IMR-90 (cell line): ENCODE results near the gene DUSP2. TPM values are rescaled to one million over a fixed set of nuclear protein-coding genes. Genes with fewer than 3 reads are reported as not detected.

Source experiments
- ATAC-seq: fragments of 200-7000 bp; cut with Tn5 transposase; 2 replicates; pipeline ENCODE4 v1.9.1; 2020; ENCODE audit warnings: low read depth, mild to moderate bottlenecking, moderate library complexity
- BruUV-seq: library from RNA; stranded (reverse); fragments of 400-500 nt; replicated peaks from 2 replicates; lab custom pipeline; 2021; lab: Mats Ljungman, UMichigan
- CTCF ChIA-PET: fragments of 300-600 bp; formaldehyde crosslinking; extraction: SDS; loops from one replicate; lab custom pipeline; 2021; ENCODE audit warnings: antibody characterized with exemption; lab: Yijun Ruan, JAX
- POLR2A ChIA-PET: fragments of 300-600 bp; sonication (Branson Sonifier 250); formaldehyde crosslinking; loops from one replicate; lab custom pipeline; 2022; ENCODE audit warnings: antibody characterized with exemption; ENCODE audit not compliant: unreplicated experiment; lab: Charles Lee
- DNase-seq: peaks from one replicate; pipeline ENCODE4 v3.0.0; 2013
- H2AFZ ChIP-seq: replicated peaks from 2 replicates; pipeline ENCODE3; 2013; ENCODE audit warnings: low read length, mild to moderate bottlenecking; ENCODE audit not compliant: poor library complexity
- H2AK5ac ChIP-seq: 2 replicates; pipeline ENCODE4 v1.6.1; 2013; ENCODE audit warnings: low read depth, low read length, inconsistent platforms
- H2AK9ac ChIP-seq: replicated peaks from 2 replicates; pipeline ENCODE3; 2013; ENCODE audit warnings: mild to moderate bottlenecking, low read depth, low read length, moderate library complexity; ENCODE audit not compliant: poor library complexity
- H2BK120ac ChIP-seq: 2 replicates; pipeline ENCODE4 v1.6.1; 2013; ENCODE audit warnings: low read depth, low read length, inconsistent platforms
- H2BK15ac ChIP-seq: 3 replicates; pipeline ENCODE4 v1.6.1; 2013; ENCODE audit warnings: low read depth, low read length, inconsistent platforms
- H2BK20ac ChIP-seq: 2 replicates; pipeline ENCODE4 v1.6.1; 2013; ENCODE audit warnings: low read depth, mild to moderate bottlenecking, inconsistent platforms, low read length, moderate library complexity
- H2BK5ac ChIP-seq: 2 replicates; pipeline ENCODE4 v1.6.1; 2013; ENCODE audit warnings: mild to moderate bottlenecking, low read depth, low read length, inconsistent platforms; ENCODE audit not compliant: poor library complexity, severe bottlenecking
- H3K14ac ChIP-seq: replicated peaks from 2 replicates; pipeline ENCODE4 v1.6.1; 2013; ENCODE audit warnings: low read depth, low read length, inconsistent platforms
- H3K18ac ChIP-seq: 2 replicates; pipeline ENCODE4 v1.6.1; 2013; ENCODE audit warnings: low read depth, low read length, control low read depth
- H3K23ac ChIP-seq: 2 replicates; pipeline ENCODE4 v1.6.1; 2013; ENCODE audit warnings: low read depth, low read length, inconsistent platforms
- H3K27ac ChIP-seq: 2 replicates; pipeline ENCODE4 v1.5.1; 2013; ENCODE audit warnings: mild to moderate bottlenecking, control low read depth, low read length; ENCODE audit not compliant: insufficient read depth
- H3K27me3 ChIP-seq: 2 replicates; pipeline ENCODE4 v1.6.1; 2013; ENCODE audit warnings: low read length; ENCODE audit not compliant: control insufficient read depth, insufficient read depth
- H3K36me3 ChIP-seq: 2 replicates; pipeline ENCODE4 v1.6.1; 2013; ENCODE audit warnings: low read length, mixed read lengths; ENCODE audit not compliant: control insufficient read depth, insufficient read depth
- H3K4ac ChIP-seq: 2 replicates; pipeline ENCODE4 v1.6.1; 2013; ENCODE audit warnings: low read depth, low read length, inconsistent platforms
- H3K4me1 ChIP-seq: 2 replicates; pipeline ENCODE4 v1.6.1; 2013; ENCODE audit warnings: low read length, mixed read lengths; ENCODE audit not compliant: control insufficient read depth, insufficient read depth
- H3K4me2 ChIP-seq: 2 replicates; pipeline ENCODE4 v1.6.1; 2013; ENCODE audit warnings: low read depth, mild to moderate bottlenecking, control low read depth, low read length, moderate library complexity
- H3K4me3 ChIP-seq: 2 replicates; pipeline ENCODE4 v1.5.1; 2013; ENCODE audit warnings: low read depth, mild to moderate bottlenecking, control low read depth, low read length, moderate library complexity; ENCODE audit not compliant: insufficient read depth
- H3K56ac ChIP-seq: 2 replicates; pipeline ENCODE4 v1.6.1; 2013; ENCODE audit warnings: low read length, inconsistent platforms; ENCODE audit not compliant: insufficient read depth; ENCODE audit errors: extremely low read depth
- H3K79me1 ChIP-seq, 2 experiments: 2 replicates each; pipeline ENCODE4 v1.6.1; 2013; ENCODE audit warnings: low read length in 2 of 2, inconsistent platforms in 1 of 2, low read depth in 1 of 2
- H3K9ac ChIP-seq: 2 replicates; pipeline ENCODE4 v1.6.1; 2013; ENCODE audit warnings: low read depth, low read length, control low read depth
- H3K9me1 ChIP-seq: 2 replicates; pipeline ENCODE4 v1.6.1; 2013; ENCODE audit warnings: low read length, inconsistent platforms; ENCODE audit not compliant: insufficient read depth
- H3K9me3 ChIP-seq: 2 replicates; pipeline ENCODE4 v1.6.1; 2013; ENCODE audit warnings: low read length; ENCODE audit not compliant: control insufficient read depth, insufficient read depth
- H4K20me1 ChIP-seq: 2 replicates; pipeline ENCODE4 v1.6.1; 2013; ENCODE audit warnings: low read length, inconsistent platforms; ENCODE audit not compliant: insufficient read depth
- H4K5ac ChIP-seq: 2 replicates; pipeline ENCODE4 v1.6.1; 2013; ENCODE audit warnings: mild to moderate bottlenecking, low read depth, low read length, control low read depth
- H4K8ac ChIP-seq, 2 experiments: 2 replicates each; pipeline ENCODE4 v1.6.1; 2013; ENCODE audit warnings: low read depth in 2 of 2, low read length in 2 of 2, control low read depth in 1 of 2, inconsistent platforms in 1 of 2
- H4K91ac ChIP-seq: 2 replicates; pipeline ENCODE4 v1.6.1; 2013; ENCODE audit warnings: low read depth, low read length, inconsistent platforms; ENCODE audit not compliant: insufficient read depth
- ELK1 ChIP-seq: fragments of 150-350 bp; IDR thresholded peaks from 2 replicates; pipeline ENCODE4 v1.6.1; 2016; ENCODE audit warnings: low read depth, mild to moderate bottlenecking, low read length, moderate library complexity, borderline replicate concordance
- MAFK ChIP-seq: IDR thresholded peaks from 2 replicates; pipeline ENCODE4 v1.6.1; 2012; ENCODE audit warnings: low read depth, low read length, improper control_type of control experiment
- WGBS, 2 experiments: methylation state at CpG; one replicate each; pipeline versions ENCODE4 v1.1.5 to v1.1.7; 2013; ENCODE audit warnings: missing lambda C conversion rate in 2 of 2; ENCODE audit not compliant: insufficient read length in 1 of 2; ENCODE audit errors: extremely low coverage in 2 of 2; 5-methylcytosine and 5-hydroxymethylcytosine counted together
- dilution Hi-C: fragments of 300-500 bp; cut with HindIII; formaldehyde crosslinking; loops from one replicate; pipeline ENCODE4 v1.14.3; 2018; ENCODE audit warnings: low sequenced_read_pairs; ENCODE audit not compliant: unreplicated experiment
- in situ Hi-C: fragments of 300-500 bp; cut with MboI; formaldehyde crosslinking; loops from 3 replicates; pipeline ENCODE4 v1.14.3; 2019; ENCODE audit warnings: low sequenced_read_pairs, inconsistent platforms, mixed read lengths
- intact Hi-C: fragments of 100-400 bp; cut with micrococcal nuclease; formaldehyde crosslinking; loops from 2 replicates; pipeline ENCODE4 v1.10.0; 2022
- polyA plus RNA-seq, 3 experiments: library from polyadenylated mRNA; depleted of rRNA; stranded (reverse); fragments of >200 nt; gene quantifications; 2 replicates each; pipeline ENCODE4 v1.2.3, GENCODE V29; 2012; ENCODE audit warnings: low replicate concordance in 1 of 3
- total RNA-seq: library from RNA; depleted of rRNA; stranded (reverse); fragments of >200 nt; gene quantifications from 2 replicates; pipeline ENCODE4 v1.2.3, GENCODE V29; 2012

Gene DUSP2
- total and polyA plus RNA-seq, 2 of the 4 experiments (the other 2 are of a cell fraction), result 1.8 to 3.8 TPM

GRCh38 chr2:96156011-96156820, 11.0 kb upstream of the DUSP2 start (continued):
- TF ChIP-seq ELK1, result no peak

- H2BK15ac ChIP-seq, result no peak overlapping the region
- CTCF ChIA-PET, result no interaction called here
- no peak overlapping the region for H3K4ac ChIP-seq
Observed at GRCh38 chr2:96154506-96155380, 9.5 kb upstream of the DUSP2 start.

More at GRCh38 chr2:96154506-96155380, 9.5 kb upstream of the DUSP2 start:
- no peaks in the 10 kb centered on the region for H3K4me1 ChIP-seq
- ATAC-seq (no peak), DNase-seq (no peak)
- no peak overlapping the region for H3K14ac ChIP-seq
- H3K27me3 ChIP-seq, result peaks cover 12% of the 10 kb centered on the region; the same call in 1 of the 2 replicates
- POLR2A ChIA-PET, result no interaction called here
- no peak overlapping the region for H2BK20ac ChIP-seq
- H4K20me1 ChIP-seq, result no peaks in the 10 kb centered on the region
- H3K9me1 ChIP-seq, result no peaks in the 10 kb centered on the region
- H3K4me3 ChIP-seq, result no peak overlapping the region
- dilution Hi-C loops, result no loop called here
- H4K5ac ChIP-seq, result no peak overlapping the region
- H2AFZ ChIP-seq, result no peak overlapping the region
- TF ChIP-seq MAFK, result no peak
- no peak overlapping the region for H2AK9ac ChIP-seq
- no peaks in the 10 kb centered on the region for H3K36me3 ChIP-seq
- no peak overlapping the region for H3K27ac ChIP-seq
- no peak overlapping the region for H4K8ac ChIP-seq
- H3K18ac ChIP-seq, result no peak overlapping the region
- in situ Hi-C loops, result no loop called here
- no peak overlapping the region for H3K23ac ChIP-seq
- H3K79me1 ChIP-seq, result no peaks in the 10 kb centered on the region
- no peak overlapping the region for H3K56ac ChIP-seq
- H3K4me2 ChIP-seq, result no peak overlapping the region
- H2AK5ac ChIP-seq, result no peak overlapping the region
- H2BK5ac ChIP-seq, result no peak overlapping the region
- intact Hi-C loops, result no loop called here
- H3K9ac ChIP-seq, result no peak overlapping the region
- no TSS peak for BruUV-seq
- H4K91ac ChIP-seq, result no peak overlapping the region
- no peaks in the 10 kb centered on the region for H3K9me3 ChIP-seq
- WGBS, 2 experiments, result 77% methylated on average over 10 of the region's 16 CpGs; no CpG with 5 or more reads in 1 of the 2 experiments
- no peak overlapping the region for H2BK120ac ChIP-seq
